K562 (cell line): ENCODE data around the gene TSPOAP1. TPM values are rescaled to one million over a fixed set of nuclear protein-coding genes. Genes with fewer than 3 reads are reported as not detected.
A peak's percentile ranks its signal among the peaks of the same experiment; 100 is the strongest.

Experiments used
- HEY1 ChIP-seq: fragments of 250-450 bp; sonication (Bioruptor Pico); IDR thresholded peaks from 2 replicates; pipeline ENCODE4 v1.5.0; 2020; ENCODE audit warnings: mild to moderate bottlenecking, moderate library complexity, borderline replicate concordance
- NCOA4 ChIP-seq: fragments of 450-650 bp; IDR thresholded peaks from 2 replicates; pipeline ENCODE4 v1.6.1; 2018; ENCODE audit warnings: mild to moderate bottlenecking; ENCODE audit not compliant: partially characterized antibody
- NFE2 ChIP-seq: IDR thresholded peaks from 2 replicates; pipeline ENCODE4 v1.6.1; 2014; ENCODE audit warnings: antibody characterized with exemption, low read depth
- PHF21A ChIP-seq: fragments of 450-650 bp; IDR thresholded peaks from 2 replicates; pipeline ENCODE4 v1.6.1; 2017; ENCODE audit warnings: low read depth, borderline replicate concordance
- SMARCE1 ChIP-seq: fragments of 450-650 bp; IDR thresholded peaks from 2 replicates; pipeline ENCODE4 v1.7.1; 2016; ENCODE audit warnings: mild to moderate bottlenecking
- TEAD4 ChIP-seq, 2 experiments: sonication (generic) in 1 of 2; formaldehyde crosslinking in 1 of 2; IDR thresholded peaks; 2 replicates each; pipeline versions ENCODE4 v1.6.1 to v1.8.0; 2012 to 2022; ENCODE audit warnings: borderline replicate concordance in 1 of 2, inconsistent platforms in 1 of 2, low read length in 1 of 2, mild to moderate bottlenecking in 1 of 2, missing genetic modification reagents in 1 of 2
- ZNF12 ChIP-seq: sonication (generic); formaldehyde crosslinking; IDR thresholded peaks from 2 replicates; pipeline ENCODE4 v1.4.0; 2020; ENCODE audit warnings: mild to moderate bottlenecking, missing genetic modification reagents
- polyA plus RNA-seq, 8 experiments: library from polyadenylated mRNA; depleted of rRNA in 4 of 8; stranded (reverse) in 5 of 8; unstranded in 3 of 8; fragments of >200 nt; fragmentation: Nextera tagmentation in 2 of 8; fragmentation: Illumina TruSeq in 1 of 8; extraction: Ambion mirVana in 2 of 8; extraction: Trizol in 1 of 8; gene quantifications; 2 replicates each; pipeline versions ENCODE4 v1.2.1 to v1.2.3, GENCODE V29; 2011 to 2014; ENCODE audit warnings: inconsistent platforms in 1 of 8, missing spikeins in 1 of 8
- total RNA-seq, 7 experiments: library from RNA; depleted of rRNA in 6 of 7; stranded (reverse); fragments of >200 nt in 6 of 7; fragmentation: Illumina TruSeq in 2 of 7; extraction: Trizol in 2 of 7; gene quantifications; 2 replicates each; pipeline versions ENCODE4 v1.2.1 to v1.2.3, GENCODE V29; 2011 to 2021; ENCODE audit warnings: low replicate concordance in 1 of 7
- TF ChIP-seq, protein P1 (sequence below): fragments of 200-800 bp; sonication (Bioruptor generic); IDR thresholded peaks from 2 replicates; pipeline ENCODE4 v1.6.1; 2017; ENCODE audit warnings: missing genetic modification characterization, missing compliant biosample characterization
- TF ChIP-seq, protein P2 (sequence below): fragments of 450-650 bp; IDR thresholded peaks from 2 replicates; pipeline ENCODE4 v1.6.1; 2016; ENCODE audit warnings: mild to moderate bottlenecking
- TF ChIP-seq, protein P3 (sequence below): fragments of 450-650 bp; IDR thresholded peaks from 2 replicates; pipeline ENCODE4 v1.6.1; 2016; ENCODE audit warnings: mild to moderate bottlenecking, moderate library complexity

The TSPOAP1 gene
- total and polyA plus RNA-seq, 9 of the 15 experiments (the other 6 are each of a cell fraction or from before 2014, with no cell fraction given): 0.87 to 3.9 (median 1.8) TPM; not detected in 2

DNA sequence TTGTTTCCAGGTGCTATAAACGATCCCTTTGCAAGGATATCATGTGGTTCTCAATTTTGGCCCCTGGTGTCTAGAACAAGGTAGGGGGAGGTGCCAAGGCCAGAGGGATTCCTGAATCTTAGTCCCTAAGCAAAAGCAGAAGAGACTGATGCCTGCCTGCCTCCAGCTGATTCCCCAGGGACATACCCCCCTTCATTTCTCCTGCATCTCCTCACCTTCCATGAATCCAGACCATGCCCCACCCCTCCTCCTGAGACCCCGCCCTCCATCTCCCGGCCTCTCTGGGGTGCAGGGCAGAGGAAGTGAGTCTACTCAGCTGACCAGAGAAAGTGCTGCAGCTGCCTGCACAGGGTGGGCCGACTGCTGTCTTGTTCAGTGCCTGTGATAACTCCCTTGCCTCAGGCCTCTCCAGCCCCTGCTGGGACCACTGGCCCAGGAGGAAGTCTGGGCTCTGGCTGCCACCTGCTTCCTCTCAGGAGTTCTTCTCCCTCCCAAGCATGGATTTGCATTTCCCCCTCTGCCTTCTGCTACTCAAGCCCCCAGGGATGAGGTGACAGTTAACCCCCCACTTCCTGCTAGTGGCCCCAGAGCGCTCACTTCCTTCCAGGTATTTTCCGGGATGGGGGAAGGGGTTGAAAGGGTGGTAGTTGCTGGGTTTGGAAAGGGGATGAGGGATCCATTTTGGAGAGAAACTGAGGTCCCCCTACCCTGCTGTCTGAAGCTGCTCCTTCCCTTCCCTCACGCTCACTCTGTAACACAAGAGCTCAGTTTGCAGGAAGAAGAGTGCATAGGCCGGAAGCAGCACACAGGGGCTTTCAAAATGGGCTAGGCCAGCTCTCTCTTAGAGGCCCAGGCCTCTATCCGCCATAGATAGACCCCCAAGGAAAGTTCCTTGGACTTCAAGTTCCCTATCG is 10.5 kb upstream of the TSPOAP1 start (continued):
- TF ChIP-seq, protein P1, sequence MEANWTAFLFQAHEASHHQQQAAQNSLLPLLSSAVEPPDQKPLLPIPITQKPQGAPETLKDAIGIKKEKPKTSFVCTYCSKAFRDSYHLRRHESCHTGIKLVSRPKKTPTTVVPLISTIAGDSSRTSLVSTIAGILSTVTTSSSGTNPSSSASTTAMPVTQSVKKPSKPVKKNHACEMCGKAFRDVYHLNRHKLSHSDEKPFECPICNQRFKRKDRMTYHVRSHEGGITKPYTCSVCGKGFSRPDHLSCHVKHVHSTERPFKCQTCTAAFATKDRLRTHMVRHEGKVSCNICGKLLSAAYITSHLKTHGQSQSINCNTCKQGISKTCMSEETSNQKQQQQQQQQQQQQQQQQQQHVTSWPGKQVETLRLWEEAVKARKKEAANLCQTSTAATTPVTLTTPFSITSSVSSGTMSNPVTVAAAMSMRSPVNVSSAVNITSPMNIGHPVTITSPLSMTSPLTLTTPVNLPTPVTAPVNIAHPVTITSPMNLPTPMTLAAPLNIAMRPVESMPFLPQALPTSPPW: peak; percentile 65; the same call in 1 of the 2 replicates
- TF ChIP-seq NCOA4 (no peak), TEAD4 (IDR thresholded peaks at IDR 0.05; ENCODE audit: low read length) (no peak; the same call in 1 of the 2 replicates), TEAD4 (CRISPR knock-in tag; IDR thresholded peaks at IDR 0.05; ENCODE audit: borderline replicate concordance) (no peak), PHF21A (no peak), NFE2 (no peak), ZNF12 (CRISPR knock-in tag) (no peak), SMARCE1 (no peak), HEY1 (CRISPR knock-in tag) (no peak)
- TF ChIP-seq, protein P2, sequence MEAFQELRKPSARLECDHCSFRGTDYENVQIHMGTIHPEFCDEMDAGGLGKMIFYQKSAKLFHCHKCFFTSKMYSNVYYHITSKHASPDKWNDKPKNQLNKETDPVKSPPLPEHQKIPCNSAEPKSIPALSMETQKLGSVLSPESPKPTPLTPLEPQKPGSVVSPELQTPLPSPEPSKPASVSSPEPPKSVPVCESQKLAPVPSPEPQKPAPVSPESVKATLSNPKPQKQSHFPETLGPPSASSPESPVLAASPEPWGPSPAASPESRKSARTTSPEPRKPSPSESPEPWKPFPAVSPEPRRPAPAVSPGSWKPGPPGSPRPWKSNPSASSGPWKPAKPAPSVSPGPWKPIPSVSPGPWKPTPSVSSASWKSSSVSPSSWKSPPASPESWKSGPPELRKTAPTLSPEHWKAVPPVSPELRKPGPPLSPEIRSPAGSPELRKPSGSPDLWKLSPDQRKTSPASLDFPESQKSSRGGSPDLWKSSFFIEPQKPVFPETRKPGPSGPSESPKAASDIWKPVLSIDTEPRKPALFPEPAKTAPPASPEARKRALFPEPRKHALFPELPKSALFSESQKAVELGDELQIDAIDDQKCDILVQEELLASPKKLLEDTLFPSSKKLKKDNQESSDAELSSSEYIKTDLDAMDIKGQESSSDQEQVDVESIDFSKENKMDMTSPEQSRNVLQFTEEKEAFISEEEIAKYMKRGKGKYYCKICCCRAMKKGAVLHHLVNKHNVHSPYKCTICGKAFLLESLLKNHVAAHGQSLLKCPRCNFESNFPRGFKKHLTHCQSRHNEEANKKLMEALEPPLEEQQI: no peak
- TF ChIP-seq, protein P3, sequence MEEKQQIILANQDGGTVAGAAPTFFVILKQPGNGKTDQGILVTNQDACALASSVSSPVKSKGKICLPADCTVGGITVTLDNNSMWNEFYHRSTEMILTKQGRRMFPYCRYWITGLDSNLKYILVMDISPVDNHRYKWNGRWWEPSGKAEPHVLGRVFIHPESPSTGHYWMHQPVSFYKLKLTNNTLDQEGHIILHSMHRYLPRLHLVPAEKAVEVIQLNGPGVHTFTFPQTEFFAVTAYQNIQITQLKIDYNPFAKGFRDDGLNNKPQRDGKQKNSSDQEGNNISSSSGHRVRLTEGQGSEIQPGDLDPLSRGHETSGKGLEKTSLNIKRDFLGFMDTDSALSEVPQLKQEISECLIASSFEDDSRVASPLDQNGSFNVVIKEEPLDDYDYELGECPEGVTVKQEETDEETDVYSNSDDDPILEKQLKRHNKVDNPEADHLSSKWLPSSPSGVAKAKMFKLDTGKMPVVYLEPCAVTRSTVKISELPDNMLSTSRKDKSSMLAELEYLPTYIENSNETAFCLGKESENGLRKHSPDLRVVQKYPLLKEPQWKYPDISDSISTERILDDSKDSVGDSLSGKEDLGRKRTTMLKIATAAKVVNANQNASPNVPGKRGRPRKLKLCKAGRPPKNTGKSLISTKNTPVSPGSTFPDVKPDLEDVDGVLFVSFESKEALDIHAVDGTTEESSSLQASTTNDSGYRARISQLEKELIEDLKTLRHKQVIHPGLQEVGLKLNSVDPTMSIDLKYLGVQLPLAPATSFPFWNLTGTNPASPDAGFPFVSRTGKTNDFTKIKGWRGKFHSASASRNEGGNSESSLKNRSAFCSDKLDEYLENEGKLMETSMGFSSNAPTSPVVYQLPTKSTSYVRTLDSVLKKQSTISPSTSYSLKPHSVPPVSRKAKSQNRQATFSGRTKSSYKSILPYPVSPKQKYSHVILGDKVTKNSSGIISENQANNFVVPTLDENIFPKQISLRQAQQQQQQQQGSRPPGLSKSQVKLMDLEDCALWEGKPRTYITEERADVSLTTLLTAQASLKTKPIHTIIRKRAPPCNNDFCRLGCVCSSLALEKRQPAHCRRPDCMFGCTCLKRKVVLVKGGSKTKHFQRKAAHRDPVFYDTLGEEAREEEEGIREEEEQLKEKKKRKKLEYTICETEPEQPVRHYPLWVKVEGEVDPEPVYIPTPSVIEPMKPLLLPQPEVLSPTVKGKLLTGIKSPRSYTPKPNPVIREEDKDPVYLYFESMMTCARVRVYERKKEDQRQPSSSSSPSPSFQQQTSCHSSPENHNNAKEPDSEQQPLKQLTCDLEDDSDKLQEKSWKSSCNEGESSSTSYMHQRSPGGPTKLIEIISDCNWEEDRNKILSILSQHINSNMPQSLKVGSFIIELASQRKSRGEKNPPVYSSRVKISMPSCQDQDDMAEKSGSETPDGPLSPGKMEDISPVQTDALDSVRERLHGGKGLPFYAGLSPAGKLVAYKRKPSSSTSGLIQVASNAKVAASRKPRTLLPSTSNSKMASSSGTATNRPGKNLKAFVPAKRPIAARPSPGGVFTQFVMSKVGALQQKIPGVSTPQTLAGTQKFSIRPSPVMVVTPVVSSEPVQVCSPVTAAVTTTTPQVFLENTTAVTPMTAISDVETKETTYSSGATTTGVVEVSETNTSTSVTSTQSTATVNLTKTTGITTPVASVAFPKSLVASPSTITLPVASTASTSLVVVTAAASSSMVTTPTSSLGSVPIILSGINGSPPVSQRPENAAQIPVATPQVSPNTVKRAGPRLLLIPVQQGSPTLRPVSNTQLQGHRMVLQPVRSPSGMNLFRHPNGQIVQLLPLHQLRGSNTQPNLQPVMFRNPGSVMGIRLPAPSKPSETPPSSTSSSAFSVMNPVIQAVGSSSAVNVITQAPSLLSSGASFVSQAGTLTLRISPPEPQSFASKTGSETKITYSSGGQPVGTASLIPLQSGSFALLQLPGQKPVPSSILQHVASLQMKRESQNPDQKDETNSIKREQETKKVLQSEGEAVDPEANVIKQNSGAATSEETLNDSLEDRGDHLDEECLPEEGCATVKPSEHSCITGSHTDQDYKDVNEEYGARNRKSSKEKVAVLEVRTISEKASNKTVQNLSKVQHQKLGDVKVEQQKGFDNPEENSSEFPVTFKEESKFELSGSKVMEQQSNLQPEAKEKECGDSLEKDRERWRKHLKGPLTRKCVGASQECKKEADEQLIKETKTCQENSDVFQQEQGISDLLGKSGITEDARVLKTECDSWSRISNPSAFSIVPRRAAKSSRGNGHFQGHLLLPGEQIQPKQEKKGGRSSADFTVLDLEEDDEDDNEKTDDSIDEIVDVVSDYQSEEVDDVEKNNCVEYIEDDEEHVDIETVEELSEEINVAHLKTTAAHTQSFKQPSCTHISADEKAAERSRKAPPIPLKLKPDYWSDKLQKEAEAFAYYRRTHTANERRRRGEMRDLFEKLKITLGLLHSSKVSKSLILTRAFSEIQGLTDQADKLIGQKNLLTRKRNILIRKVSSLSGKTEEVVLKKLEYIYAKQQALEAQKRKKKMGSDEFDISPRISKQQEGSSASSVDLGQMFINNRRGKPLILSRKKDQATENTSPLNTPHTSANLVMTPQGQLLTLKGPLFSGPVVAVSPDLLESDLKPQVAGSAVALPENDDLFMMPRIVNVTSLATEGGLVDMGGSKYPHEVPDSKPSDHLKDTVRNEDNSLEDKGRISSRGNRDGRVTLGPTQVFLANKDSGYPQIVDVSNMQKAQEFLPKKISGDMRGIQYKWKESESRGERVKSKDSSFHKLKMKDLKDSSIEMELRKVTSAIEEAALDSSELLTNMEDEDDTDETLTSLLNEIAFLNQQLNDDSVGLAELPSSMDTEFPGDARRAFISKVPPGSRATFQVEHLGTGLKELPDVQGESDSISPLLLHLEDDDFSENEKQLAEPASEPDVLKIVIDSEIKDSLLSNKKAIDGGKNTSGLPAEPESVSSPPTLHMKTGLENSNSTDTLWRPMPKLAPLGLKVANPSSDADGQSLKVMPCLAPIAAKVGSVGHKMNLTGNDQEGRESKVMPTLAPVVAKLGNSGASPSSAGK: no peak
